Activated gamma-delta T cell treated with Interleukin-2 at 50 U/mL for 16 hours (primary cell): ENCODE data around the gene FOS.

Experiments used
- DNase-seq: peaks from one replicate; pipeline ENCODE4 v3.0.0-alpha.2; 2020

FOS gene

DNA sequence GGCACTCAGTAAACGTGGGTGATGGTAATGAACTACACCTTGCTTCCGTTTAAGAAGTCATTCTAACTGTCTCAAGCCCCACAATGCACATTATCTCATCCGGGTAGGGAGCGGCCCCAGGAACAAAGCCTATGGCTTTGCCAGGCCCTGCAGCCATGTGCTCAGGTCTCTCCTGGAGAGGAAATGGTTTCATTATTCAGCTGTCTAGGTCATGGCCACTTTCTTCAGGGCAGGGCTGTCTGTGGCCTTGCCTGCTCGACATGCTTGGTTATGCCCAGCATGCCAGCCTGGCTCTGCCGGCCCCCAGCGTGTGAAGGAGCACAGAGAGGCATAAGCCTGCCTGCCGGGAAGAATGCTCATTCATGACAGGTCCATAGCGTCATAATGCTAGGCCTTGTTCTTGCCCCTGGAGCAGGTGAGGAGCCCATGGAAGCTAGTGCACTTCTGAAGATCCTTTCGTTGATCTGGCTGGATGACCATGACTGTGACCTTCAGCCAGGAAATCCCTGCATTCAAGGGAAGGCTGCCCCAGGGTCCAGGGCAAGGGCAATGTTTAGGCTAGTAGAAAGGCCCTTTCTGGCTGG, 26.3 kb upstream of the FOS start:
- DNase-seq, result no peak

DNA sequence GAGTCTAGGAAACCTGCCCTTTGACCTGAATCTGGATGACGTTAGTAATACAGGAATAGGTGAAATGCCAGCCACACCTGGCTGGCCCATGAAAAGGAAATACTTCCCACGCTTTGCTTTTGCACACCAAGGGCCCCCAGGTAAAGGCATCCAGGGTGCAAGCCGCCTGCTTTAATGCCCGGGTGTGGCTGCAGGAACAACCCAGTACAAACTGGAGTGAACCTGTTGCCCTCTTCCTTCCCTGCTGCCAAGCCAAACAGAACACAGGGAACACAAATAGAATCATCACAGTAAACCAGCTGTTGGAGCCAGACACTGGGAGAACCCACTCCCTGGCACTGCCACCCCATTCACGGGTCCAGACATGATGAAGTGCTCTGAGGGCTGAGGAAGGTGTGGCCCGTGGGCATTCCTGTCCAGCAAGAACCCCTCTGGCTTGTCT, 24.2 kb upstream of the FOS start:
- DNase-seq, result no peak

DNA sequence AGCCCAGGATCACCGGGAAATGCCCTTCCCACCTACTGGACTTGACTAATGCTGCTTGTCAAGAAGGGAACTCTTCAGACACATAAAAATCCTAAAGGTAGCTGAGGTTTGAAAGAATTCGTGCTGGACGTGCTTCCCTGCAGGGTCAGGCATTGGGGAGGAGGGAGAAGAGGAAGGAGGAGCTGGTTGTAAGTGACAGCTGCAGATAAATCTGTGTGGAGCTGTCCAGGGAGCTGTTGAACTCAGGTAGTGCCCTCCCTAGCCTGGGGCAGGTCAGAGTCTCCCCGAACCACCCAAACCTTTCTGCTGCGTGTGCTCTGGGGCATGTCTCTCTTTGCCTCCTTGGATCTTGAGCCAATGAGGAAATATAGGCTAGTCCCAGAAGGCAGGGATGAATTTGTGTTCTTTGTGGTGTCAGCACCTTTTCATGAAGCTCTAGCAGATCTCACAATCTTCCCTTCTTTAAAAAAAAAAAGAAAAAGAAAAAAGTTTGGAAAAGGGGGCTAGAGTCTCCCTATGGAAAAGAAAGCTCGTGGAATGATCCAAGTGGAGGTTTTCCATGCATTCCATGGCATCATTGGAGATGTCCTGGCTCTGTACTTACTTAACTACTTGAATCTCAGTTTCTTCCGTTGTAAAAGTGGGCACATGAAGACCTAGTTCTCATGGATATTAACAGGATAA, 23.6 kb upstream of the FOS start:
- no peak for DNase-seq

DNA sequence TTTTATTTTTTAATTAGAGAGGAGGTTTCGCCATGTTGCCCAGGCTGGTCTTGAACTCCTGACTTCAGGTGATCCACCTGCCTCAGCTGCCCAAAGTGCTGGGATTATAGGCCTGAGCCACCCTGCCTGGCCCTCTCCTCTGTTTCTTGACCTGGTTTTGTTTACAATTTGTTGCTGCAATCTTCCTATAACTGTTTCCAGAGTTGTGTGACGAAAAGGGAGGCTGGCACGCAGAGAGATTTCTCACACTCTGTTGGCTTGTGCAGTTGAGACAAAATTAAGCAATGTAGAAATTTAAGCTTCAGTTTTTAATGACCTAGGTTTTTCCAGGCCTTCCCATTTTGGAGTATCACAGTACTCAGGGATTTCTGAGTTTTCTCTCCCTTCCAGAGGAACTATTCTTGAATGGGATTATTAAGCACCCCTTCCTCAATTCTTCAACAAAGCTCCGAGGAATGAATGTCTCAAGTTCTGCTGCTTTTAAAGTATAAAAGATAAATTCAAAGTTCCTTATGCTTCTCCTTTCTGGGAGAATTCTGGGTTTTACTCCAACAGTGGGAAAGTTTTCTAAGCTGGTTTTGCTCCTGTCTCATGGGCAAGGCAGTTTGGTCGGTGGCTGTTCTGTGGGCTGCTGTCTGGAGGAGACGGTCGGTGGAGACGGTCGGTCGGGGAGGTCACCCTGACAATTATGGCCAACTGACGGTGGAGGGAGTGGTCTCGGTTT, 20.4 kb upstream of the FOS start:
- no peak for DNase-seq

- DNase-seq, result peak; percentile 98
Observed at GRCh38 chr14:75258803-75259509, 19.7 kb upstream of the FOS start.

DNA sequence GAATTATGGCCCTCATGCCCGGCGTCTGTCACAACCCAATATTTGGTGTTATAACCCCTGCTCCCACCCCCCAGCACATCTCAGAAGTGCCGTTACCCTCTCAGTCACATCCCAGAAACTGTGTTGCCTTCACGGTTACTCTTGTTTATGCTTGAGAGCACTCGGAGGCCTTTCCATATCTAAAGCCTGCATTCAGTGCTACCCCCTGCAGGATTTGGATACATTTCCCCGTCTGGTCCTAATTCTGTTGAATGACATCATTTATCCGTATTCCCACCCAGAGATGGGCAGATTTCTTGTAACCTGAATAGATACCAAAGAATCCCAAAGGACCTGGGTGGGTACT, 19.1 kb upstream of the FOS start:
- no peak for DNase-seq

GRCh38 chr14:75260025-75260763, 18.4 kb upstream of the FOS start:
- DNase-seq, result no peak

- no peak for DNase-seq
Observed at GRCh38 chr14:75261820-75262219, 16.8 kb upstream of the FOS start.

DNA sequence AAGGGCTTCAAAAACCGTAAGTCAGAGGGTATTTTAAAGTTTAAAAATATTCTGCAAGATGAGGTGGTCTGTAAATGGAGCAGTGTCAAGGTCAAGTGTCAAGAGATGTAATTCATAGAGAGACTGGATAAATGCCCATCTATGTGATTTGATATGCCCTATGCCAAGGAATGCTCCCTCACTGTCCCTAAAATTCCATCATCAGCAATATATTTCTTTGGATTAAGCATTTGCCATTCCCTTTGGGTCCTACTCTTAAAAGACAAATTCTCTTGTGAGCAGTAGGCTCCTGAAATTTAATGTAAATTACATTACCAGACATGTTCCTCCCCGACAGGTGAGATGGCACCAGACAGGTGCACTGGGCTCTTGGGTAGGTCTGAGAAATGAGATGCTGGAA, 16.0 kb upstream of the FOS start:
- no peak for DNase-seq

DNA sequence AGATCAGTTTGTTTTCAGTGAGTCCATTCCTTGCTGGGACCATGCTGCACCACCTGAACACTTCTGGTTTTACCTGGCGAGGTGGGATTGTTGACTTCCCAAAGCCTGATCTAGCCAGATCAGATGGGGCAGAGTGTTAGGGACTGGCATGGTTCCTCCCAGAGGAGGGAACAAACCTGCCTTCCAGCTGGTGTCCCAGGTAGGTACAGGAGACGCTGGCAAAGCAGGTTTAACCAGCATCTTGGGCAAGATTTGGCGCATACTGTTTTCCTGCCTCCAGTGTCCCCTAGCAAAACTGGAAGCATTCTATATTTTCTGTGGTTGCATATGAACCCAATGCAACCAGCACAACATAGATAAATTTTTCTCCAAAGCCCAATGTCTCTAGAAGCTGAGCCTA, 14.6 kb upstream of the FOS start:
- no peak for DNase-seq

- no peak for DNase-seq
Observed at GRCh38 chr14:75267141-75267721, 11.4 kb upstream of the FOS start.

DNA sequence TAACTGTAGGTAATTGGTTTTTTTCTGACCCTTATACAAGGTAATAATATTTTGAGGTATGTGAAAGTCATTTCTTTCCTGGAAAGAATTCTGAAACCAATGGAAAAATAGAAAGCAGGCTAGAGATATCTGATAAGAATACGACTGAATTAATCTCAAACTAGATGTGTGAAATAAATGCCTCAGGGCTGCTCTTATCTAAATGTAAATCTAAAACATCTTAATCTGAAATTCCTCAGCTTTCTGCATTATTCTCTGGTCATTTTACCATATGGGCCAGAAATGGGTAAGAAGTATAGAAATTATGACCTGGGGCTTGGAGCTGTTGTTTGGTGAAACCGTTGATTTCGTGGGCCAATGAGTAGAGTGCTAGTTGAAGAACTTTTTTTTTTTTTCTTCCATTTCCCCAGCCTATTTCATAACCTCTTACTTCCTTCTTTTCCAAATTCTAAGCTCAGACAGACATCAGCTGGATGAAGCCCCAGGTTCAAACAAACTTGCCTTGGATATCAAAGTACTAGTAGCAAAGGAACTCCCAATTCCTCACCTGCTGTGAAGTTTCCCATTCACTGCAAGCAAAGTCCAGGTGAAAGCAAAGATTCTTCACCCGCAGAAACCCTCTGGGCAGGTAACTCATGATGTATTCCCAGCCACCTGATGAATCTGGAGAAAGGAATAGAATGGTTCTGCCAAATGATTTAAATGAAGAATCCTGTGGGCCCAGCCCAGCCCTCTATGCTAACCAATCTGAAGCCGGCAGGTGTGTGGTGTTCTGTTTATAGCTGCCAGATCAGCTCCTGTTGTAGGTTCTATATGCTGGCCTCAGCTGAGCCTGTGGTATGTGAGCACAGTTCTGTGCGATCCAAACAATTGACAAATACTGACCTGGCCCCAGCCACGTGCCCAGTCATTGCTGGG, 9.7 kb upstream of the FOS start:
- DNase-seq, result no peak

- DNase-seq, result no peak
Observed at GRCh38 chr14:75271514-75271913, 7.1 kb upstream of the FOS start.

DNA sequence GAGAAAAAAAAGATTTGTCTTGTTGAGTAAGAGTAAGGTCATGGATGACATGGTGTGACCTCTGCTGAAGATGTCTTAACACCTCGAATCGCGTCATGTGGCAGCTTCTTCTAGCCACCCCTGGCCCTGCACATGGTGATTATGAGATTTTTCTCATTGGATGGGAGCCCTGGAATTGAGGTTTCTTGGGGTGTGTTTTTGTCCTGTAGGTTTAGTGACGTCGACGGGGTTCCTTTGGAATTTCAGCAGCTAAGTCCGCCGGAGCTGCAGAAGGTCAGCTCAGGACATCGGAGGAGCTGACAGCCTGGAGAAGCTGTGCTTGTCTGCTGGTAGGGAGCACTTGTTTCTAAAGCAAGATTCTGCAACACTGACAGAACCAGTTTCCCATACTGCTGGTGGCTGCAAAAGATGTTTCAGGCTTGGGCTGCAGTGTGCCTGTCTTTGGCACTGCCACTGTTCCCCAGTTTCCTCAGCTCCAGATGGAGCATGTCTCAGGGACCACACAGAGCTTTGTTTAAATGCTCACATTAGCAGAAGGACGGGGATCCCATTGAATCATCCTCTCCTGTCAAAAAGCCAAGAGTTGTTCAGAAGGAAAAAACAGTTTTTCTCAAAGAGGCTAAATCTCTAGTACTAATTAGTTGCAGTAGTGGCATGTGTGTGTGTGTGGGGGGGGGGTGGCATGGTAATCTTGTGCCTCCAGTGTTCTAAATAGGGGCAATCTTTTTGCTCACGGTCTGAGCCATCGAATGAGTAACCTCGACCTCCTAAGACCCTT, 5.2 kb upstream of the FOS start:
- no peak for DNase-seq

- DNase-seq, result no peak
Observed at GRCh38 chr14:75274050-75274898, 4.4 kb upstream of the FOS start.

GRCh38 chr14:75274899-75275569, 3.6 kb upstream of the FOS start:
- DNase-seq, result peak; percentile 48

DNA sequence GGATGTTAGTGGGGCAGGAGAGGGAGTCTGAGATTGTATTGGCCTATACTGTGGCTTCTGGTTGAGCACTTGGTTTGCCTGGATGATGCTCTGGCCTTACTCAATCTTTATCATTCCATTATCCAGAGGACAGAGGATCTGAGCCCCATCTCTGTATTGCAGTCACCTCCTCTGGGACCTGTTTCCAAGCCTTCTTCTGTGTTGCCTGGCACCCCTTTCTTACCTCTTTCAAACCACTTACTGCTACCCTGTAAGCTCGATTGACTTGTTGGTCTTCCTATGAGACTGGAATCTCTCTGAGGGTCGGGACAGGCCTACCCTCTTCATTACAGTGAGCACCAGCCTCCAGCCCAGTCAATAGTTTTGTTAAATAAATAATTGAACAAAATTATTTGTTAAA, 3.0 kb upstream of the FOS start:
- no peak for DNase-seq

DNA sequence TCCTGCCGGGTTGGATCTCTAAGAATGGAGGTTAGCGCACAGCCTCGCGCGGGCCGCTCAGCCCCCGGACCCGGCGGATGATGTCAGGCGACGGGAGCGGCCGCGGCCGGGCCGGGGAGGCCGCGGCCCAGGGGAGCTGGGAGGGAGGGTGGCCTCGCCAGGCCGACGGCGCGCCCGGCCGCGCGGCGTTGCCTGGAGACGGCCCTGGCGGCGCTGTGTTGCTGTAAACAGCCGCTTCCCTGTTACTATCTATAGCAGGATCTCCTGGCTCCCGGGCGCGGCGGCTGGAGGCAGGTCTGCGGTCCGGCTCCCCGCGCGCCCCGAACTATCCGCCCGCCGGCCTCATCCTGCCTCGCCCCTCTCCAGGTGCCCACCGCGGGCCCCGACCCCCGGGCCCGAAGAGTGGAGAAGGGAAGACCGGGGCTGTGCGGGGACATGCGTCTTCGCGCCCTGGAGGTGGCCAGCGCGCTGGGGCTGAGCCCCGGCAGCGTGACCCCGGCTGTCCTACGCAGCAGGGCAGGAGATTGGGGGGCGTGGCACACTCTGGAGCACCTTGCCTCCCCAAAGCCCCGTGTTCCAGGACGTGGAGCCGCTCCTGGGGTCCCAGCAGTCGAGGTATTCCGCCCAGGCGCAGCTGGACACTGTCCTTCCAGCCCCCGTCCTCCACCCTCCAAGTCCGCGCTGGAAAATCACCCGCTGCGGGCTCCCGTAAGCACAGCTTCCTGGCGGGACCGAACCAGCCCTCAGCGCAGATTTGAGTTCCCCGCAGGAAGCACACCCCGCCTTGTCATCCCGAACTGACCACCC, 1.4 kb upstream of the FOS start:
- peak; percentile 54 for DNase-seq
